Measurements from ENCODE around the gene TRMT2A.

TRMT2A gene

DNA sequence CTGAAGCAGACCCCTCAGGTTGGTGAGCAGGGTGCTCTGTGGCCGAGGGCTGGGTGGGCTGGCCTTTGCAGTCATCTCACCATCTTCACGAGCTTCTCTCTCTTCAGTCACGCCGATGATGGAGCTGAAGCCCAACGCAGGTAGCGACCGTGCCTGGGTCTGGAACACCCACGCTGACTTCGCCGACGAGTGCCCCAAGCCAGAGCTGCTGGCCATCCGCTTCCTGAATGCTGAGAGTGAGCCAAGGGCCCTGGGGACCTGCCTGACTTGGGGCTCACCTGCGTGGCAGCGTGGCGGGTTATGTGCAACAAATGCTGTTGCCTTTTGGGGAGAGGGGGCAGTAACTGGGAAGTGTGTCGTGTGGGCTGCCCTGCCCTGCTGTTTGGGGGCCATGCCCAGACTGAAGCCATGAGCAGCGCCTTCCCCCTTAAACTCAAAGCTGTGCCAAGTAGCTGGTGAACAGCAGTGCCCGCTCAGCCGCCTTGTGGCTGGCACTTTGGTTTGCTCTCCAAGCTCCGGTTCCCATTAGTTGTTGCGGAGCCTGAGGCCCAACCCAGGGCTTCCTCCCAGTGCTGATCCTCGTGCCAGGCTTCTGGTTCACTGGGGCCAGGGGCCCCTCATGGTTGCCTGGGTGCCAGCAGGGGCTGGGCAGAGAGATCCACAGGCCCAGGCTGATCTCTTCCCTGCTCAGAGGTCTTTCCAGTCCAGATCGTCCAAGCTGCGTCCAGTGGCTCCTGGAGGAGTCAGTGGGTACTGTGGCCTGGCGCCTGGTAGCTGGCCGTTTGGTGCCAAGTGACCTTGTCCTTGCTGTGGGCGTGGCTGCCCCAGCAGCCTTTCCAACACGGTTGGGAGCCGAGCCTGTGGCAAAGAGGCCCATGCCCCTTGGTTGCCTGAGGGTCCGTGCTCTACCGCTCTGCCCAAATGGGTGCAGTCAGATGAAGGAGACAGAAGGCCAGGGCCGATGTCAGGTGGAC is 8.5 kb upstream of the TRMT2A start:
- ATAC-seq = no peak
- TF ChIP-seq, protein P1, sequence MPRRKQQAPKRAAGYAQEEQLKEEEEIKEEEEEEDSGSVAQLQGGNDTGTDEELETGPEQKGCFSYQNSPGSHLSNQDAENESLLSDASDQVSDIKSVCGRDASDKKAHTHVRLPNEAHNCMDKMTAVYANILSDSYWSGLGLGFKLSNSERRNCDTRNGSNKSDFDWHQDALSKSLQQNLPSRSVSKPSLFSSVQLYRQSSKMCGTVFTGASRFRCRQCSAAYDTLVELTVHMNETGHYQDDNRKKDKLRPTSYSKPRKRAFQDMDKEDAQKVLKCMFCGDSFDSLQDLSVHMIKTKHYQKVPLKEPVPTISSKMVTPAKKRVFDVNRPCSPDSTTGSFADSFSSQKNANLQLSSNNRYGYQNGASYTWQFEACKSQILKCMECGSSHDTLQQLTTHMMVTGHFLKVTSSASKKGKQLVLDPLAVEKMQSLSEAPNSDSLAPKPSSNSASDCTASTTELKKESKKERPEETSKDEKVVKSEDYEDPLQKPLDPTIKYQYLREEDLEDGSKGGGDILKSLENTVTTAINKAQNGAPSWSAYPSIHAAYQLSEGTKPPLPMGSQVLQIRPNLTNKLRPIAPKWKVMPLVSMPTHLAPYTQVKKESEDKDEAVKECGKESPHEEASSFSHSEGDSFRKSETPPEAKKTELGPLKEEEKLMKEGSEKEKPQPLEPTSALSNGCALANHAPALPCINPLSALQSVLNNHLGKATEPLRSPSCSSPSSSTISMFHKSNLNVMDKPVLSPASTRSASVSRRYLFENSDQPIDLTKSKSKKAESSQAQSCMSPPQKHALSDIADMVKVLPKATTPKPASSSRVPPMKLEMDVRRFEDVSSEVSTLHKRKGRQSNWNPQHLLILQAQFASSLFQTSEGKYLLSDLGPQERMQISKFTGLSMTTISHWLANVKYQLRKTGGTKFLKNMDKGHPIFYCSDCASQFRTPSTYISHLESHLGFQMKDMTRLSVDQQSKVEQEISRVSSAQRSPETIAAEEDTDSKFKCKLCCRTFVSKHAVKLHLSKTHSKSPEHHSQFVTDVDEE (CRISPR knock-in tag; IDR thresholded peaks at IDR 0.05) = no peak
- TF ChIP-seq CREB5 (CRISPR knock-in tag; IDR thresholded peaks at IDR 0.05; ENCODE audit: low read depth) (no peak), OSR1 (CRISPR knock-in tag; IDR thresholded peaks at IDR 0.05) (no peak), ZNF565 (CRISPR knock-in tag; conservative IDR thresholded peaks at IDR 0.05; ENCODE audit: low read depth) (no peak), ARNTL (CRISPR knock-in tag; IDR thresholded peaks at IDR 0.05; ENCODE audit: borderline replicate concordance, low read depth) (no peak), RARB (CRISPR knock-in tag; IDR thresholded peaks at IDR 0.05) (no peak), ZNF8 (CRISPR knock-in tag; IDR thresholded peaks at IDR 0.05) (no peak), GLIS3 (CRISPR knock-in tag; IDR thresholded peaks at IDR 0.05) (no peak), ZC3H10 (CRISPR knock-in tag; IDR thresholded peaks at IDR 0.05) (no peak), ISL1 (CRISPR knock-in tag; IDR thresholded peaks at IDR 0.05) (no peak), SNAI2 (CRISPR knock-in tag; IDR thresholded peaks at IDR 0.05) (no peak), TCF4 (CRISPR knock-in tag; IDR thresholded peaks at IDR 0.05; ENCODE audit: borderline replicate concordance) (no peak), TOX (CRISPR knock-in tag; IDR thresholded peaks at IDR 0.05; ENCODE audit: borderline replicate concordance) (no peak), CSRNP3 (CRISPR knock-in tag; IDR thresholded peaks at IDR 0.05) (no peak), ESRRG (CRISPR knock-in tag; IDR thresholded peaks at IDR 0.05) (no peak), CSDC2 (CRISPR knock-in tag; IDR thresholded peaks at IDR 0.05) (no peak), ZFP30 (CRISPR knock-in tag; IDR thresholded peaks at IDR 0.05) (no peak), BACH2 (CRISPR knock-in tag; IDR thresholded peaks at IDR 0.05; ENCODE audit: borderline replicate concordance) (no peak), PATZ1 (CRISPR knock-in tag; IDR thresholded peaks at IDR 0.05; ENCODE audit: borderline replicate concordance) (no peak)

DNA sequence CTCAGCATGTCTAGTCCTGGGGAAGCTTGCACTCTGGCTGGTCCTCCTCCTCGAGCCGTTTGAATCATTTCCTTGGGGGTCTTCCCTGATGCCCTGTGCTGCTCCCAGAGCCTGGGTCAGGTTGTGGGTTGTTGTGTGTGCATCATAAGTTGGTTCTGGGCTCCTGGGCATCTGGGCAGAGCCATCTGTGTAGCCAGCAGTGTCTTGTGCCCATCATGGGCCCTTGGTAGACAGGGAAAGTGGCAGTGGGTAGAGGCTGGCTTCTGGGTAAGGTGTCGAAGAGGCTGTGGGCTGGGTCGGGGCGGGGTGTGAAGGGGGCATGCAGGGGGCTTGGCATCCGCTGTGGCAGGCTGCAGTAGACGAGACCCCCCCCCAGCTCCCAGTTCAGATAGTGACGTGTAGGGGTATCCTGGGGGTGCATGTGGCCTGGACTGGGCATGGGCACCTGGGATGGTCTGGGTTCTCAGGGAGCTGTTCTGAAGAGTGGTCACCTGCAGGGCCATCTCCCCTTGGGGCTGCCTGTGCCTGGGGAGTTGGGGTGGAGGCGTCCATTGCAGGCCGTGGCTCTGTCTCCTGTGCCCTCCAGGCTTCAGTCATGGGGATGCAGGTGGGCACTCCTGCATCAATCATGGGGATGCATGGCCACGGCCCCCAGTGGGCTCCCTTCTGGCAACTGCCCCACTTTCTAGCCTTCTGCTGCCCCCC is 7.2 kb upstream of the TRMT2A start:
- no peak for ATAC-seq
- no peak for TF ChIP-seq ESRRG (CRISPR knock-in tag; IDR thresholded peaks at IDR 0.05)
- no peak for TF ChIP-seq OSR1 (CRISPR knock-in tag; IDR thresholded peaks at IDR 0.05)
- no peak for TF ChIP-seq ZFP30 (CRISPR knock-in tag; IDR thresholded peaks at IDR 0.05)
- TF ChIP-seq, protein P1 (CRISPR knock-in tag; IDR thresholded peaks at IDR 0.05) = no peak
- TF ChIP-seq CSDC2 (CRISPR knock-in tag; IDR thresholded peaks at IDR 0.05) = no peak
- no peak for TF ChIP-seq ZNF565 (CRISPR knock-in tag; conservative IDR thresholded peaks at IDR 0.05; ENCODE audit: low read depth)
- no peak for TF ChIP-seq ISL1 (CRISPR knock-in tag; IDR thresholded peaks at IDR 0.05)
- TF ChIP-seq GLIS3 (CRISPR knock-in tag; IDR thresholded peaks at IDR 0.05) = no peak
- no peak for TF ChIP-seq CSRNP3 (CRISPR knock-in tag; IDR thresholded peaks at IDR 0.05)
- no peak for TF ChIP-seq ARNTL (CRISPR knock-in tag; IDR thresholded peaks at IDR 0.05; ENCODE audit: borderline replicate concordance, low read depth)
- no peak for TF ChIP-seq ZNF8 (CRISPR knock-in tag; IDR thresholded peaks at IDR 0.05)
- TF ChIP-seq BACH2 (CRISPR knock-in tag; IDR thresholded peaks at IDR 0.05; ENCODE audit: borderline replicate concordance) = no peak
- TF ChIP-seq, protein P2, sequence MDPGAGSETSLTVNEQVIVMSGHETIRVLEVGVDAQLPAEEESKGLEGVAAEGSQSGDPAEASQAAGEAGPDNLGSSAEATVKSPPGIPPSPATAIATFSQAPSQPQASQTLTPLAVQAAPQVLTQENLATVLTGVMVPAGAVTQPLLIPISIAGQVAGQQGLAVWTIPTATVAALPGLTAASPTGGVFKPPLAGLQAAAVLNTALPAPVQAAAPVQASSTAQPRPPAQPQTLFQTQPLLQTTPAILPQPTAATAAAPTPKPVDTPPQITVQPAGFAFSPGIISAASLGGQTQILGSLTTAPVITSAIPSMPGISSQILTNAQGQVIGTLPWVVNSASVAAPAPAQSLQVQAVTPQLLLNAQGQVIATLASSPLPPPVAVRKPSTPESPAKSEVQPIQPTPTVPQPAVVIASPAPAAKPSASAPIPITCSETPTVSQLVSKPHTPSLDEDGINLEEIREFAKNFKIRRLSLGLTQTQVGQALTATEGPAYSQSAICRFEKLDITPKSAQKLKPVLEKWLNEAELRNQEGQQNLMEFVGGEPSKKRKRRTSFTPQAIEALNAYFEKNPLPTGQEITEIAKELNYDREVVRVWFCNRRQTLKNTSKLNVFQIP (CRISPR knock-in tag; IDR thresholded peaks at IDR 0.05; ENCODE audit: borderline replicate concordance, low read depth) = no peak
- no peak for TF ChIP-seq TCF4 (CRISPR knock-in tag; IDR thresholded peaks at IDR 0.05; ENCODE audit: borderline replicate concordance)
